ENCODE data around the gene DLGAP1.
"Not testable (repeated sequence)": the region's sequence is repeated elsewhere in the genome, so short reads cannot be mapped to it uniquely, and the experiment has no call there.

DLGAP1 gene

DNA sequence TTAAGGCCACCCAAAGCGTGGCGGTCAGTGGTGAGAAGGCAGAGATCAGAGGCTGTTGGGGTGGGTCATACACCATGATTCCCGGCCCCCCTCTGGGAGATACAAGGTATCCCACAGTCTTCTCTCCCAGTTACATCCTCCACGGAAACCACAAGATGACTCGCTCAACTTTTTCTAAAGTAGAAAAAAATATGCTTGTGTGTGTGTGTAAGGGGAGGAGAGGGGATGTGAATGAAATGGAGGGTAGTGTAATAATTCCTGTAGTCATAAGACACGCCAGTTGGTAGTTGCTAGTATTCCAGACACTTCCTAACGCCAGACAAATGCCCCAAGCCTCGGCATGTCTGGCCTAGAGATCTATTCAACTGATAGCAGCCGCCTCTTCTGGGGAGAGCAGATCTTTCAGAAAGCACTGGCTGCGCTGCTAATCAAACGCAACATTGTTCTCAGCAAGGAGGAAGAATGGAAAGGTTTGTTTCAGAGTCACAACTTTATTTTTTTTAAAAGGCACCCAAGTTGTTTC lies 861.7 kb downstream of the DLGAP1 start:
- no peak for DNase-seq

DNA sequence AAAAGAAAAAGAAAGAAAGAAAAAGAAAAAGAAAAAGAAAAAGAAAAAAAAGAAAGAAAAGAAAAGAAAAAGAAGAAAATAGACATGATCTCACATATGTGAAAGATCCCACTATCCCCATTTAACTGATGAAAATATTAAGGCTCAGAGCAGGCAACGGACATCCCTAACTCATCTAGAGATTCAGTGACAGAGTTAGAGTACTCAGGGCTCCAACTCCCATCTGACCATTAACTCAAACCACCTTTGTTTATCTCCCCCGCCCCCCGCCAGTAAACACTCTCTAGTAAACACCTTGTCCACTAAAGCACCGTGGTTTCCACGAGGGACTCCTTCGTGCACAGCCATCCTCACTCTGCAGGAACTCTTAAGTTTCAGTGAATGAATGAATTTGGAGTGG lies 862.2 kb downstream of the DLGAP1 start:
- DNase-seq: no peak

DNA sequence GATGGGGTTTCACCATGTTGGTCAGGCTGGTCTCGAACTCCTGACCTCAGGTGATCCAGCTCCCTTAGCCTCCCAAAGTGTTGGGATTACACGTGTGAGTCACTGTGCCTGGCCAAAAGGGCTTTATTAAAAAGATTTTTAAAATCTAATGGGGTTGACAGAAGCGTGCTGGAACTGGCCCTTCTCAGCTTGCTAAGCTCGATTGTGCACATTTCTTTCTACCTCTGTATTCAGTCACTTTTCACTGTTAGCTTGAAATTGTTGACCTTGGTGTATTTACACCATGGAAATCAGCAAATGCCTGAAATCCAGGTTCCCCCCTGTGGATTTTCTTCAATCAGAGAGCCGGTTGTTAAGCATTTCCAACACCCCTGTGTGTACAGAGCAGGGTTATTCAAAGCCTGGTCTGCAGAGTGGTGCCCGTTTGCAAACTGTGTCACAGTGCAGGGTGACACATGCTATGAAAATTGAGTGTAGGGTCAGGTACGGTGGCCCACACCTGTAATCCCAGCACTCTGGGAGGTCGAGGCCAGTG lies 864.9 kb downstream of the DLGAP1 start:
- no peak for DNase-seq

DNA sequence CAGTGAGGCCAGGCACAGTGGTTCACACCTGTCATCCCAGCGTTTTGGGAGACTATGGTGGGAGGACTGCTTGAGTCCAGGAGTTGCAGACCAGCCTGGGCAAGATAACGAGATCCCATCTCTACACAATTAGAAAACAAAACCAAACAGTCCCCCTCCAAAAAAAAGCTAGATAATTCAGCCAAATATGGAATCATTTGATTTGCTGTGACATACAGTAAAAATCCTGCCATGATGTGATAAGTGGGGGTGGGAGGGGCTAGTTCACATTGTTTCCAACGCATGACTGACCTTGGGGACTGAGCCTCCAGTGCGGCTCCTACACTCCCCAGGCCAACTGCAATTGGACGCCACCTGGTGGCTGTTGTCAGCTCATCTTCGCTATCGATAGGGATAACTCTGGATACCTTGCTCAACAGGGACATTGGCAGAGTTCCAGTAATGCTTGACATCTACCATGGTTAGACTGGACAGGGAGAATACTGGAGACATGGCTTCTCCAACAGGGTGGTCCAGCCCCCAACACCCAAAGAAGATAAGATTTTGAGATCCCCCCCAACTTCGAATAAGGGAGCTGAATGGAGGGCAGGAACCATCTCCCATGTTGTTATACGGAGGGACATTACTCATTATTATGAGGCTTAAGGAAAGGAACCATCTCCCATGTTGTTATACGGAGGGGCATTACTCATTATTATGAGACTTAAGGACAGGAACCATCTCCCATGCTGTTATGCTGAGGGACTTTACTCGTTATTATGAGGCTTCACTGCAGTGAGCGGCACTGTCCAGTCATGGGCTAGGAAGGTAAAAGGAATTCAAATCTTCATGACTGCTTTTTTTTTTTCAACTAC lies 869.2 kb downstream of the DLGAP1 start:
- peak; percentile 88 for DNase-seq

DNA sequence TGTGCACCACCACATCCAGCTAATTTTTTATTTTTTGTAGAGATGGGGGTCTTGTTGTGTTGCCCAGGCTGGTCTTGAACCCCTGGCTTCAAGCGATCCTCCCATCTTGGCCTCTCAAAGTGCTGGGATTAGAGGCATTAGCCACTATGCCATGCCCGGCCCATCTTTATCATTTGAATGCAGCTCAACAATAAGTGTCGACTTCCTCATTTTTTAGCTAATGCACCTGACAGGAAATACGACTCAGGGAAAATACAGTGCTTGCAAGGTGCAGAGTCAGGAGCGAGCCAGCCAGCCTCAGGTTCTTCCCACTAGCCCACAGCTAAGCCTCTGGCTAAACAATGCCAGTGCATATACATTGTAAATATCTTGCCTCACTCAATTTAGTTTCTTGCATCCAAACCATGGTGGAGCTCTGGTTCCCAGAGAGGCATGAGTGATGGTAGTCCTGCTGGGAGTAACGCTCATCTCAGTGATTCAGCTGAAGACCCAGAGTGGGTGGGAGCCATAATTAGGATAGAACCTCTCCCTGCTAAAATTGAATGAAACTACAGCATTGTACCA lies 870.1 kb downstream of the DLGAP1 start:
- no peak for DNase-seq

DNA sequence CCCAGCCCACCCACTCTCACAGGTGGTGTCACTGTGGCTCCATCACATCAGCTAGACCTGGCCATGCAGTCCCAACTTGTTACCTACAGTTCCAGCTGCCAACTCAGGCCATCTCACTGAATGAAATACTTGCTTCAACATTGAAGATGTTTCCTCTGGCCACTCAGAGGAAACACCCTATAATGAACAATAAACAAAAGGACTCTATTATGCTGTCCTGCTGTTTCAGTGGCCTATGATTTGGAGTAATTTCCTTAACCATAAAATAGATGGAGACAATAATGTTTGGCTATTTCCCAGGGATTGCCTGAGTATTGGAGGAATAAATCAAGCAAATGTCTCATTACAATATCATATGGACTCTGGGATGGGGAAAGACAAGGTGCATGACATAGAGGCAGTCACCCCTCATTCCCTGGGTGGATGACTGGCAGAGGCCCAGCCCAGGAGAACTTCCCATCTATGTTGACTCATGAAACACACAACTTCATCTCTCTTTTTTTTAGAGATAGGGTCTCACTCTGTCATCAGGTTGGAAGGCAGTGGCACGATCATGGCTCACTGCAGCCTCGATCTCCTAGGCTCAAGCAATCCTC lies 870.7 kb downstream of the DLGAP1 start:
- no peak for DNase-seq

DNA sequence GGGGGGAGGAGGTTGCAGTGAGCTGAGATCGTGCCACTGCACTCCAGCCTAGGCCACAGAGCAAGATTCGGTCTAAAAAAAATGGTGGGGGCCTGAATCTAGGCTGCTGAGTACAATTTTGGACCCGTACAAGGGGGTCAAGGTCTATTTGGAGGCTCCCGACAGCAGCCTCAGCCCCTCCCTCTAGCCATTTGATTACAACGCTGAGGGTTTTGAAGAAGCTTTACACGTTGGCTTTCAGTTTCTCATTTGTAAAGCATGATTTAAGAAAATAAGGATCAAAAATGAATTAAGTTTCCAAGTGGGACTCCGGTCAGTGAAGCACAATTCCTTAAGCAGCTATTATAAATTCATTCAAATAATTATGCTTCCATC lies 871.2 kb downstream of the DLGAP1 start:
- DNase-seq: no peak

DNA sequence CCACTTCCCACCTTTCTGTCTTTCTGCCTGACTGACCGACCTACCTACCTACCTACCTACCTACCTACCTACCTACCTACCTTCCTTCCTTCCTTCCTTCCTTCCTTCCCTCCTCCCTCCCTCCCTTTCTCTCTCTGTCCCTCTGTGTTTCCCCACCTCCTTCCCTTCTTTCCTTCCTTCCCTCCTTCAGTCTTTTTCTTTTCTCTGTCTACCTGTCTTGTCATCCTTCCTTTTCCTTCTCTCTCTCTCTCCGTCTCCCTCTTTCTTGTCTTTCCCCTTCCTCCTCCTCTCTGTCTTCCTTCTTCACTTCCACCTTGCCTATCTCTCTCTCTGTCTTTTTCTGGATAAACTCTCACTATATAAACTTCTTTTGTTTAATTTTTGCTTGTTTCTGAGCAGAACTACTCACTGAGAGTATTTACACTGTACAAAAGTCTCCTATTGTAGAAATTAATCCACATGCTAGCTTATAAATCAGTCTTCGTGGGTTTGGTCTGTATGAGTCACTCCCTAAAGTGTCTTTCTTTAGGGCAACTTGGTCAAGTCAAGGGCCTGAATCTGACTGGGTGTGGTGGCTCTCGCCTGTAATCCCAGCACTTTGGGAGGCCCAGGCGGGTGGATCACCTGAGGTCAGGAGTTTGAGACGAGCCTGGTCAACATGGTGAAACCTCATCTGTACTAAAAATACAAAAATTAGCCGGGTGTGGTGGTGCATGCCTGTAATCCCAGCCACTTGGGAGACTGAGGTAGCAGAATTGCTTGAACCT lies 871.8 kb downstream of the DLGAP1 start:
- not testable (repeated sequence) for DNase-seq

DNA sequence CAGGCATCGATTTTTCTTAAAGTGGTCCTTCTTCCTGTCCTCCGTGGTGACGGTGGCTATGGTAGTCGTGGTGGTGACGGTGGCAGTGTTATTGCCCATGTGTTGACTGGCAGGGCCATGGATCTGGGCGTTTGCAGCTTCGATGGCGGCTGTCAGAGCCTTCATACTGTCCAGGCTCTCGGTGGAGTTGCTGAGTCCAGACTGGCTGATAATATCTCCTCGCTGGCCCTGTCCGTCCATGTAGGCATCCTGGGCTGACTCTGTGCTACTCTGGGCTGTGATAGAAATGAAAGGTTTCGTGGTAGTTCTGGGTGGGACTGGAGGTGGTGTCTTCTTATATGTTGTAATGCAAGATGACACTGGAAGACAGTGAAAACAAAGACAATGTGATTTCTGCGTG lies 873.2 kb downstream of the DLGAP1 start:
- no peak for DNase-seq

DNA sequence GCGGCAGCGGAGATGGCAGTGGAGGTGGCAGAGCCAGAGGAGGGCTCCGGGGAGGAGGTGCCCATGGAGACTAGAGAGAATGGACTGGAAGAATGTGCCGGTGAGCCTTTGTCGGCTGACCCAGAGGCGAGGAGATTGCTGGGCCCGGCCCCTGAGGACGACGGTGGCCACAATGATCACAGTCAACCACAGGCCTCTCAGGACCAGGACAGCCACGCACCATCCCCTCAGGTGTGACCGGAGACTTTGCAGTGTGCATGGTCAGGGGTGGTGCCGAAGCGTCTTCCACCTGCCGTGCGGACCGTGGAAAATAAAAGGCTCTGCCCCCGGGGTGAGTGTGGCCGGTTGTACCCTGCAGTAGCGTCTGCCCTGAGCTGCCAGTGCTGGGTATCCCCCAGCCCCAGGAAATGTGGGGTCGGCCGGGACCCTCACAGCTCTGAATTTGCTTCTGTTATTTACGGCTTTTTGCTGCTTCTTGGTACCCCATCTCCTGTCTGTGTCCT lies 874.5 kb downstream of the DLGAP1 start:
- not testable (repeated sequence) for DNase-seq

DNA sequence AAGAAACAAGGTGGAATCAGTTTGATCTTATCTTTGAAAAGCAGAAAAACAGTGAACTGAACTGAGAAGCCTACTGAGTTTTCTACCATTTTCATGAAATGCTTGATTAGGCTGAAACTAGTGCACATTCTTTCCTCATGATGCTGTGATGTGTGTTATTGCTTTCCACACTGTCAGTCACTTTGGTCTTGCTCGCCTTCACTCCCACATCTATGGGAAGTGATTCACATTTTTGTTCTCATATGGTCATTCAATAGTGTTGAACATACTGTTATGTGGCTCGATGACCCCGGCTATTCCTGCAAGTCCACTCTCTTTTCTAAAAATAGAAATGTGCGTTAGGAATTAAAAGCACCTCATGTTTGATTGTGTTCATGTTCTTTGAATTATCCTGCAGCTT lies 875.4 kb downstream of the DLGAP1 start:
- DNase-seq: no peak

DNA sequence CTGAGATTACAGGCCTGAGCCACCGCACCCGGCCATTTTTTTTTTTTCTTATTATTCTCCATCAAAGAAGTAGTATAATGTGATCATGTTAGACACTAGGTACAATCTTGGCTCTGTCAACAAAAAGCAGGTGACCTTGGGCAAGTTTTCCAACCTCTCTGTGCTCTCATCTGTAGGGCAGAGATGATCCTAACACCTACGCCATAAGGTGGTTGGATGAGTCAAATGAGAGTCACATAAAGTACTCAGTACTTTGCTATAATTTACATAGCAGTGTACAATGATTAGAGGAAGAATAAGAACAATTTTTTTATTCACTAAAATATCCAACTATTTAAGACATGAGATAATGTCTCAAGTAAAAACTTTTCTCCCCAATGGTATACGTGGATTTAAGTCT lies 876.5 kb downstream of the DLGAP1 start:
- DNase-seq: no peak

DNA sequence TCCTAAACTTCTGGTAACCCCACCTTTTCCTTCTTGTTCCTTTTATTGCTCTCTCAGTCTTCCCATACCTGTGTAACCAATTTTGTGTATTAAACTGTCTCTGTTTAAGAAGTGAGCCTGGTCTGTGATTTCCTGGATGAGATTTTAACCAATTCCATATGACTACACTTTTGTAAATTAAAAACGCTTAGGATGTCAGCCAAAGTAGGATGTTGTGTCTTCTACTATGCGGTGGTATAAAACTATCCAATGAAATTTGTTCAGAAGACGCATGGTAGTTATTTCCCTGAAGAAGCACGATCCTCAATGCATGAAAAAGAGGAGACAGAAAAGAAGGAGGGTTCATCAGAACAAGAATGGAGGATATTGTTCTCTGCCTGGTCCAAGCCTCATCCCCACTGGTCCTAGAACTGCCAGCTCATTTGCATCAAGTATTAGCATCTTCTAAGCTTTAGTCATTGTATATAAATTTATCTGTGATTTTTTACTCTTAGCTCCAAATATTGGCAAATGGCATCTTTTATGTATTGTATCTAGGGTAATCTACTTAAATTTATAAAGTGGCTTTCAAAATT lies 877.7 kb downstream of the DLGAP1 start:
- DNase-seq: no peak

DNA sequence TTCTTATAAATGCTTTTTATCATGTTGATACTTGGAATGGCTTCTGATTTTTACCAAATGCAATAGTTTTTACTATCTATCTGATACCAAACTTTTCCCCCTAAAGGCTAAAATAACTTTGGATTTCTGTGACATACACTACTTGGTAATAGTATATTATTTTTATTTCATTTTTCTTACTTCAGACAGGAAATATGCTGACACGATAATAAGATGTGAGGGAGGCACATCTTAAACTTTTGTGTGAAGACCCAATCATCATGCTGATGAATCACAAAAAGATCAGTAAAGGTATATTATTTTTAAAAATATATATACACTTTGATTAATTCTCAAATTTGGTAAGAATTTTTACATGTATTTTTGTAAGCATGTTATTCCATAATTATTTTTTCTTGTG lies 882.3 kb downstream of the DLGAP1 start:
- DNase-seq: no peak

DNA sequence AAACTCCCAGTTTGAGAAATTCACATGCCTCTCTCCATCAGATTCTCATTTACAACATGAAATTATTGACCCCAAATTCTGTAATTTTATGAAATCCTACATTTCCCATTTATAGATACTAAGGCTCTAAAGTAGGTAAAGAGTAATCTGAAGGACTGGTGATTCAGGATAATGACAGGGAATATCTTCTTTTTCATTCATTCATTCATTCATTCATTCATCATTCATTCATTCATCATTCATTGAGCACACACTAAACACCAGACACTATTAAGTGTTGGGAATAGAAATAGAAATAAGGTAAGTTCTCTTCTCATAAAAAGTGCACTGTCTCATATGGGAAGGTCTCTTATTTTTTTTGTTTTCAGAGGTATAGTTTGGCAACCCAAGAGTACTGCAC lies 888.3 kb downstream of the DLGAP1 start:
- no peak for DNase-seq

DNA sequence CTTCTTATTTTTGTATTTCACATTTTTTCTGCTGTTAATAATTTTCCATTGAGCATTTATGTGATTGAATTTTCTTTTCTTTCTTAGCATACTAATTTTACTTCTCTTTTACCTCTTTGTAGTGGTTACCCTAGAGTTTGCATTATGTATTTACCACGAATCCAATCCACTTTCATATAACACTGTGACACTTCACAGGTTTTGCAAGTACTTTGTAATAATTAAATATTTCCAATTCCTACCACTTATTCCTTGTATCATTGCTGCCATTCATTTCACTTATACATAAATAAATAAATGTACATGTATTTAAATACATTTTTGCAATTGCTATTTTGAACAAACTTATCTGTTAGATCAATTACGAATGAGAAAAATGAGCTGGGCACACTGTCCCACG lies 894.4 kb downstream of the DLGAP1 start:
- DNase-seq: no peak

DNA sequence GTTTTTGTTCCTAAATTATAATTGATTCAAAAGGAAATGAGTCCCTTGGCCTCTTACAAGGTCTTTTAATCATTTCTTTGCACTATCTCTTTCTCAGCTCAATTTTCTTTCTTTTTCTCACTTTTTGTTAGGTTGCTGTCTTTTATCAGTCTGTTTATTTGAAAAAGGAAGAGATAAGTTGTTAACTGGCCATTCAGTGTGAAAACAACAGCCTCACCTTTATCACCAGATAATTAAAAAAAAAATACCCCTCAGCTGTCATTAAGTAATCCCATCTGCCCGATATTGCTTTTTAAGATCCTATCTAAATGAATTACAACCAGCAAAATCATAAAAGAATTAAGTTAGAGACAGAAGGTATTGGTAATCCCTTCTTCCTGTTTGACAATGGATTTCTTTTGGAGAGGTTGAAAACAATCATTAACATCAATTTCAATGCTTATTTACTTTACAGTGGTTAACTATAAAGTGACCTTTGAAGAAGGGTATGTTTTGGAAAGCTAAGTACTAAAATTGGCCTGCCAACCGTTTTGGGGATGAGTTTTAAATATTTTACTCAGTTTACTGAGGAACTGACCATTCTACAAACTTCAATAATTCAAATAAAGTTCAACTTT lies 900.2 kb downstream of the DLGAP1 start:
- DNase-seq: no peak

DNA sequence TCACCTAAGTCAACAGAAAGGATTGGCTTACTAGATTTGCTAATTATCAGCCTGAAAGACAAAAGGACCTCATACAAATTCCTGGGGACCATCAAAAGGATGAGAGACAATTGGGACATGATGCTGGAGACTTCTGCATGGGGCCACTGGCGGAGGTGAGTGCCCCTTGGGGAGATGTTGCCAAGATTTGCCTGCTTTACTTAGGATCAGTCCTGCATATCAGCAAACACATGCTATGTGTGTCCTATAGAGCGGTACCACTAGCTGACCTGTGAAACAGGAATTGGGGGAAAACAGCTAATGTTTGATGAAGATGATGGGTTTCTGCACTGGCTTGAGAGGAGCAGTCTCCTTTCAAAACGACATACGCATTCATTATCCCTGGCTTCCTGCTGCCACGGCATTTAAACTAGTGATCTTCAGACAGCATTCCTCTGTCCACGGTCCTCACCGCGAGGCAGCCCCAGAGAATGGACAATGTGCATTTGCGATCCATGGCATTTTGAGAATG lies 901.0 kb downstream of the DLGAP1 start:
- DNase-seq: no peak

DNA sequence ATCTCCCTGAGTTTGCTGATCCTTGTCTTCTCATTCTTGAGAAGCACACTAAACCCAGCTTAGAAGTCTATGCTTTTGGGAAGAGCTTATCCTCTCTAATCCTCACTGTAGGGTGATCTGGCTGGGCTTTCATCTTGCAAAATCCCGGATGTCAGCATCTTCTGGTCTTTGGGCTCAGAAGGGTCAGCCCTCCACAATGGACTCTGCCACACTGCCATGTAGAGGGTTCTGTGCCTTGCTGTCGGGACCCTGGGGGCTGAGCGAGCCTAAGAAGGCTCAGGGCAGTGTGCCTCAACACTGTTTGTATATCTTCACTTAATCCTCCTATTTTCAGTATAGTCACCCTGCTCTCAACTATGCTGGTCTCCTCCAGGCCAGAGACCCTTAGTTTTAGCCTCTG lies 902.8 kb downstream of the DLGAP1 start:
- DNase-seq: no peak

DNA sequence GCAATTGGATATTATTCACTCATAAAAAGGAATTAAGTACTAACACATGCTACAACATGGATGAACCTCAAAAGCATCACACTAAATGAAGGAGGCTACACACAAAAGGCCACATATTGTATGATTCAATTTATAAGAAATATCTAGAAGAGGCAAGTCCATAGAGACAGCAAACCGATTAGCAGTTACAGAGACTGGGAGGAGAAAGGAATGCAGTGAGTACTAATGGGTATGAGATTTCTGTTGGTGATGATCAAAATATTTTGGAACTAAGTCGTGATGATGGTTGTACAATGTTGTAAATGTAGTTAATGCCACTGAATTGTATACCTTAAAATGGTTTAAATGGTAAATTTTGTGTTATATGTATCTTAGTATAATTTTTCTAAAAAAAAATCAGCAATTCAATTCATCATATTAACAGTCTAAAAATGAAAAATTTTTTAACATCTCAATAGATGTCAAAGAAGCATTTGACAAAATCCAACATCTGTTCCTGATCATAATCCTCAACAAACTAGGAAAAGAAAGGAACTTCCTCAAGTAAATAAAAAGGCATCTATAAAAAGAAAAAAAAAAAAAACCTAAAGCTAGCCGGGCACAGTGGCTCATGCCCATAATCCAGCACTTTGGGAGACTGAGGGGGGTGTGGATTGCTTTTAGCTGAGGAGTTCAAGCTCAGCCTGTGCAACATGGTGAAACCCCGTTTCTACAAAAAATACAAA lies 907.1 kb downstream of the DLGAP1 start:
- DNase-seq: no peak

DNA sequence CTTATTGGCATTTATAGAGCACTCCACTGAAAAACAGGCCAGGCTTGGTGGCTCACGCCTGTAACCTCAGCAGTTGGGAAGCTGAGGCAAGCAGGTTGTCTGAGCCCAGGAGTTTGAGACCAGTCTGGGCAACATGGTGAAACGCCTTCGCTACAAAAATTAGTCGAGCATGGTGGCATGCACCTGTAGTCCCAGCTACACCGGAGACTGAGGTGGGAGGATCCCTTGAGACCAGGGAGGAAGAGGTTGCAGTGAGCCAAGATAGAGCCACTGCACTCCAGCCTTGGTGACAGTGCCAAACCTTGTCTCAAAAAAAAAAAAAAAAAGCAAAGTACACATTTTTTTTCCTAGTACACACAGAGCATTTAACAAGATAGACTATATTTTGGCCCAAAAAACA lies 909.0 kb downstream of the DLGAP1 start:
- DNase-seq: no peak
